CD4-positive, alpha-beta T cell (primary cell): ENCODE measurements around the gene CLDN5. TPM values are rescaled to one million over a fixed set of nuclear protein-coding genes. Genes with fewer than 3 reads are reported as not detected.

ENCODE experiments used
- ATAC-seq: fragments of 200-7000 bp; cut with Tn5 transposase; one replicate; pipeline ENCODE4 v1.10.0; 2022; ENCODE audit warnings: mild to moderate bottlenecking; ENCODE audit not compliant: poor library complexity
- CTCF ChIA-PET: fragments of 350-600 bp; sonication (Branson Sonifier 250); formaldehyde crosslinking; loops from one replicate; lab custom pipeline; 2021; ENCODE audit warnings: antibody characterized with exemption, inconsistent platforms; lab: Charles Lee
- POLR2A ChIA-PET: fragments of 350-600 bp; sonication (Branson Sonifier 250); formaldehyde crosslinking; loops from one replicate; lab custom pipeline; 2021; ENCODE audit warnings: antibody characterized with exemption, inconsistent platforms; lab: Charles Lee
- DNase-seq, 14 experiments: peaks; one replicate each; pipeline ENCODE4 v3.0.0-alpha.2; 2013 to 2020; ENCODE audit warnings: mixed read lengths in 2 of 14
- H3K27ac ChIP-seq, 2 donors: one replicate each; pipeline versions ENCODE4 v1.5.1 to v1.7.0; 2013; ENCODE audit warnings: low read length in 2 of 2, low read depth in 1 of 2, mild to moderate bottlenecking in 1 of 2
- H3K27me3 ChIP-seq, 2 experiments: 1 replicate in 1 of 2; 2 replicates in 1 of 2; pipeline versions ENCODE4 v1.6.1 to v1.7.0; 2013; ENCODE audit warnings: low read length in 2 of 2, control low read depth in 1 of 2, mild to moderate bottlenecking in 1 of 2, moderate library complexity in 1 of 2; ENCODE audit not compliant: insufficient read depth in 2 of 2, control insufficient read depth in 1 of 2
- H3K36me3 ChIP-seq: one replicate; pipeline ENCODE4 v1.6.1; 2013; ENCODE audit warnings: low read length, control low read depth; ENCODE audit not compliant: insufficient read depth
- H3K4me1 ChIP-seq: one replicate; pipeline ENCODE4 v1.6.1; 2013; ENCODE audit warnings: low read length, control low read depth; ENCODE audit not compliant: insufficient read depth
- H3K4me3 ChIP-seq: one replicate; pipeline ENCODE4 v1.5.1; 2013; ENCODE audit warnings: mild to moderate bottlenecking, low read length, moderate library complexity
- H3K9me3 ChIP-seq, 2 experiments: 1 replicate in 1 of 2; 2 replicates in 1 of 2; pipeline versions ENCODE4 v1.6.1 to v1.7.0; 2013; ENCODE audit warnings: low read length in 2 of 2, mild to moderate bottlenecking in 2 of 2, control low read depth in 1 of 2, moderate library complexity in 1 of 2; ENCODE audit not compliant: control insufficient read depth in 1 of 2, insufficient read depth in 1 of 2
- H3K27ac Mint-ChIP-seq: one replicate; pipeline ENCODE4 v1.8.0; 2020; ENCODE audit warnings: mixed read lengths
- H3K27me3 Mint-ChIP-seq: one replicate; pipeline ENCODE4 v1.8.0; 2021; ENCODE audit warnings: mixed read lengths
- H3K36me3 Mint-ChIP-seq: one replicate; pipeline ENCODE4 v1.8.0; 2021; ENCODE audit warnings: low read depth, mixed read lengths
- H3K4me1 Mint-ChIP-seq: one replicate; pipeline ENCODE4 v1.8.0; 2021; ENCODE audit warnings: low read depth, mixed read lengths
- H3K4me3 Mint-ChIP-seq: one replicate; pipeline ENCODE4 v1.8.0; 2020; ENCODE audit warnings: mild to moderate bottlenecking, mixed read lengths
- H3K9me3 Mint-ChIP-seq: one replicate; pipeline ENCODE4 v1.8.0; 2020; ENCODE audit warnings: mixed read lengths
- intact Hi-C, 2 experiments: fragments of 100-400 bp; cut with DNase I in 1 of 2; cut with micrococcal nuclease in 1 of 2; formaldehyde crosslinking; loops; one replicate each; pipeline versions ENCODE4 v1.15.1 to v1.9.0; 2023 to 2025; cut with DNase I, micrococcal nuclease
- total RNA-seq, 174 experiments: library from RNA in 2 of 174; stranded (reverse) in 2 of 174; gene quantifications; one replicate each; pipeline ENCODE4 v1.2.3 and lab custom pipeline; 2021 to 2026
- TF ChIP-seq, protein P1 (sequence below): fragments of 200-600 bp; IDR thresholded peaks from one replicate; pipeline ENCODE4 v1.8.0; 2022; ENCODE audit warnings: antibody characterized with exemption, mild to moderate bottlenecking

The CLDN5 gene
- total RNA-seq, 2 experiments from 2014 or later = not detected

DNA sequence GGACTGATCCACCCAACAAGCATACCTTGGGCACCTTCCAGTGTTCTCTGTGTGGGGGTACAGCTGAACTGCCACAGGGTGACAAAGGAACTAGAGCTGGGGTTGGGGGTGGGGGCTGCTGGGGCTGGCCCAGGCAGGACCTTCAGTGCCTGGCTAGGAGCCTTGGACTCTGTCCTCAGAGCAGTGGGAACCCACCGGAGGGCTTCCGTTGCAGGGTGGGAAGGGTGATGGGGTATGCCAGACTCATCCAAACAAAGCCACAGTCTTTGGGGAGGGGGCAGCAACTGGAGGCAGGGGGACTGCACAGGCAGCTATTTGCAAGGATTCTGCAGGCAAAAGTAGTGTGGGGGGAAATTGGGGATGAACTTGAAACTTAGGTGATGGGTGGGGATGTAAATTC, 35.7 kb upstream of the CLDN5 start:
- Mint-ChIP-seq H3K27ac (no peak overlapping the region), H3K9me3 (no peaks in the 10 kb centered on the region), H3K36me3 (no peaks in the 10 kb centered on the region), H3K27me3 (no peaks in the 10 kb centered on the region), H3K4me1 (no peaks in the 10 kb centered on the region), H3K4me3 (no peak overlapping the region)
- Histone ChIP-seq H3K9me3 (no peaks in the 10 kb centered on the region), H3K27ac (no peak overlapping the region), H3K27me3 (no peaks in the 10 kb centered on the region), H3K36me3 (no peaks in the 10 kb centered on the region), H3K4me1 (no peaks in the 10 kb centered on the region), H3K4me3 (no peak overlapping the region)
- ATAC-seq (no peak), DNase-seq (no peak)
- ChIA-PET POLR2A (no interaction called here), CTCF (no interaction called here)
- intact Hi-C loops = loop anchor here in 1 of 2 experiments (5.0 kb wide), 1 partner anchor 67 kb away; no protein-coding TSS in a partner anchor
- TF ChIP-seq, protein P1, sequence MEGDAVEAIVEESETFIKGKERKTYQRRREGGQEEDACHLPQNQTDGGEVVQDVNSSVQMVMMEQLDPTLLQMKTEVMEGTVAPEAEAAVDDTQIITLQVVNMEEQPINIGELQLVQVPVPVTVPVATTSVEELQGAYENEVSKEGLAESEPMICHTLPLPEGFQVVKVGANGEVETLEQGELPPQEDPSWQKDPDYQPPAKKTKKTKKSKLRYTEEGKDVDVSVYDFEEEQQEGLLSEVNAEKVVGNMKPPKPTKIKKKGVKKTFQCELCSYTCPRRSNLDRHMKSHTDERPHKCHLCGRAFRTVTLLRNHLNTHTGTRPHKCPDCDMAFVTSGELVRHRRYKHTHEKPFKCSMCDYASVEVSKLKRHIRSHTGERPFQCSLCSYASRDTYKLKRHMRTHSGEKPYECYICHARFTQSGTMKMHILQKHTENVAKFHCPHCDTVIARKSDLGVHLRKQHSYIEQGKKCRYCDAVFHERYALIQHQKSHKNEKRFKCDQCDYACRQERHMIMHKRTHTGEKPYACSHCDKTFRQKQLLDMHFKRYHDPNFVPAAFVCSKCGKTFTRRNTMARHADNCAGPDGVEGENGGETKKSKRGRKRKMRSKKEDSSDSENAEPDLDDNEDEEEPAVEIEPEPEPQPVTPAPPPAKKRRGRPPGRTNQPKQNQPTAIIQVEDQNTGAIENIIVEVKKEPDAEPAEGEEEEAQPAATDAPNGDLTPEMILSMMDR = no peak

DNA sequence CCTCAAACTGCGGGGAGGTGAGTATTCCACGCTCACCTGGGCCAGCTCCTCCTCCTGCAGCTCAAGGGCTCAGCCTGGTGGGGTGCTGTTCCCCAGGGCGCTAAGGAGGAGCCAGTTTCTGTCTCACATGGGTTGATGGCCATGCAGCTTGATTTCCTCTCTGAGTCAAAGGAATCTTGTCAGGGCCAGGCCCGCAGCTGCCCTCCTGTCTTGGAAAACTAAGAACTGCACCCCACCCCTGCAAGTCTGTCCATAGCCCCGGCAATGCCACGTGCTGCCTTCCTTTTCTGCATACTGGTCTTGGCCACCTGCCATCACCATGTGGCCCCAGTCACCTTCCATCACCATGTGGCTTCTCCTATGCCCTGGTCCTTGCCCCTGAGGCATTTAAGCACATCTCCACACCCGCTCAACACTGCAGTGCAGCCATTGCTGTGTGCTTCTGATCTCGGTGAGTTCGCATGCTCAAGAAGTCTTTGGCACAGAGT, 35.2 kb upstream of the CLDN5 start:
- no peak overlapping the region for H3K27ac Mint-ChIP-seq
- no peak for DNase-seq
- no peaks in the 10 kb centered on the region for H3K4me1 Mint-ChIP-seq
- Histone ChIP-seq H3K4me3 (no peak overlapping the region), H3K4me1 (no peaks in the 10 kb centered on the region), H3K27ac (no peak overlapping the region), H3K27me3 (no peaks in the 10 kb centered on the region), H3K9me3 (no peaks in the 10 kb centered on the region), H3K36me3 (no peaks in the 10 kb centered on the region)
- TF ChIP-seq, protein P1 = no peak
- ChIA-PET CTCF (no interaction called here), POLR2A (interaction anchor here (0.6 kb wide), 1 partner anchor 214 kb away, joined by 3 read pairs; no protein-coding TSS in a partner anchor)
- no peak overlapping the region for H3K4me3 Mint-ChIP-seq
- no peak for ATAC-seq
- intact Hi-C loops = no loop called here
- H3K9me3 Mint-ChIP-seq = no peaks in the 10 kb centered on the region
- H3K36me3 Mint-ChIP-seq = no peaks in the 10 kb centered on the region
- no peaks in the 10 kb centered on the region for H3K27me3 Mint-ChIP-seq

DNA sequence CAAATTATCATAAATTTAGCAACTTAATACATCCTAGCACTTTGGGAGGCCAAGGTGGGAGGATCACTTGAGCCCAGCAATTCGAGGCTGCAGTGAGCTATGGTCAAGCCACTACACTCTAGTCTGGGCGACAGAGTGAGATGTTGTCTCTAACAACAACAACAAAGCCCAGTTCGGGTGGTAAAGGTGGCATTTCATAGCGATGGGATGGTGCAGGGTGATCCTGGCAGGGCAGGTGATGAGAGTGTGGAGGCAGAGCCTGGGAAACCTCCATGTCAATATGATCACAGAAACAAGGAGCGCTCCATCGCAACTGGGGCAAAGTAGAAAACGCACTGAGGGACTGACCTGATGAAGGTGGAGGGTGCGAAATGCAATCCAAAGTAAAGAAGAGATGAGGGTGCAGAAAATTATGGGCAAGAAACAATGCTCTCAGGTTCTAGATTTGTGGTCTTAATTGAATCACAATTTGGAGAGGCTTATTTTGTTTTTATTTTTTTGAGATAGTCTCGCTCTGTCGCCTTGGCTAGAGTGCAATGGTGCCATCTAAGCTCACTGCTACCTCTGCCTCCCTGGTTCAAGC, 32.8 kb upstream of the CLDN5 start:
- Mint-ChIP-seq H3K4me1 (no peaks in the 10 kb centered on the region), H3K4me3 (no peak overlapping the region), H3K27me3 (no peaks in the 10 kb centered on the region), H3K27ac (no peak overlapping the region), H3K36me3 (no peaks in the 10 kb centered on the region), H3K9me3 (no peaks in the 10 kb centered on the region)
- TF ChIP-seq, protein P1 = no peak
- Histone ChIP-seq H3K9me3 (peaks cover 0 to 5% of the 10 kb centered on the region in 2 experiments), H3K4me3 (no peak overlapping the region), H3K27ac (no peak overlapping the region), H3K27me3 (no peaks in the 10 kb centered on the region), H3K36me3 (no peaks in the 10 kb centered on the region), H3K4me1 (no peaks in the 10 kb centered on the region)
- CTCF ChIA-PET = no interaction called here
- intact Hi-C loops = no loop called here
- ATAC-seq (no peak), DNase-seq (no peak)
- POLR2A ChIA-PET = no interaction called here
